ENCODE data around the gene FMO5. TPM values are rescaled to one million over a fixed set of nuclear protein-coding genes. Genes with fewer than 3 reads are reported as not detected.
A peak's percentile ranks its signal among the peaks of the same experiment; 100 is the strongest.

Gene FMO5
- total RNA-seq, 1 donor from 2014 or later: 1.8 TPM

- H3K27me3 Mint-ChIP-seq (ENCODE audit: low read depth): no peaks in the 10 kb centered on the region
- no peak overlapping the region for H3K4me3 Mint-ChIP-seq (ENCODE audit: unreplicated experiment)
- no peaks in the 10 kb centered on the region for H3K36me3 Mint-ChIP-seq (ENCODE audit: low read depth)
- no peak for TF ChIP-seq CTCF (IDR thresholded peaks at IDR 0.05)
- H3K4me1 Mint-ChIP-seq (ENCODE audit: low read depth): peaks cover 16% of the 10 kb centered on the region
- no peak for DNase-seq (ENCODE audit: low spot score)
- H3K27ac Mint-ChIP-seq (ENCODE audit: unreplicated experiment): no peak overlapping the region
- no peaks in the 10 kb centered on the region for H3K9me3 Mint-ChIP-seq (ENCODE audit: low read depth)
Measured at GRCh38 chr1:147214842-147215539, 10.1 kb downstream of the FMO5 start.

DNA sequence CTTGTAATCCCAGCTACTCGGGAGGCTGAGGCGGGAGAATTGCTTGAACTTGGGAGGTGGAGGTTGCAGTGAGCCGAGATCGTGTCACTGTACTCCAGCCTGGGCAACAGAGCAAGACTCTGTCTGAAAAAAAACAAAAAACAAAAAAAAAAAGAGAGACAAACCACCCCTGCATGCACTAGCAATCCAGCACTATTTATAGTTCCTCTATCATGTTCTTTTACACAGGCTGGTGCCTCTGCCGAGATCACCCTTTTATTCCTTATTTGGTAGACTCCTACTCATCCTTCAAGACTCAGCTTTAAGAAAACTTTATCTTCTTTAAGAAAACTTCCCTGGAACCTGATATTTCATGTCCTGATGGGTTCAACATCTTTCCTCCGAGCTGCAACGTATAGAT, 10.8 kb downstream of the FMO5 start:
- no peak for TF ChIP-seq CTCF (IDR thresholded peaks at IDR 0.05)
- Mint-ChIP-seq H3K4me3 (ENCODE audit: unreplicated experiment) (no peak overlapping the region), H3K9me3 (ENCODE audit: low read depth) (no peaks in the 10 kb centered on the region), H3K4me1 (ENCODE audit: low read depth) (peaks cover 16% of the 10 kb centered on the region), H3K27me3 (ENCODE audit: low read depth) (no peaks in the 10 kb centered on the region), H3K27ac (ENCODE audit: unreplicated experiment) (peak overlapping the region; percentile 57), H3K36me3 (ENCODE audit: low read depth) (peaks cover 1% of the 10 kb centered on the region)
- DNase-seq (ENCODE audit: low spot score): no peak

- H3K27ac Mint-ChIP-seq (ENCODE audit: unreplicated experiment): no peak overlapping the region
- no peaks in the 10 kb centered on the region for H3K9me3 Mint-ChIP-seq (ENCODE audit: low read depth)
- no peak for TF ChIP-seq CTCF (IDR thresholded peaks at IDR 0.05)
- no peak overlapping the region for H3K4me3 Mint-ChIP-seq (ENCODE audit: unreplicated experiment)
- no peaks in the 10 kb centered on the region for H3K27me3 Mint-ChIP-seq (ENCODE audit: low read depth)
- DNase-seq (ENCODE audit: low spot score): no peak
- H3K36me3 Mint-ChIP-seq (ENCODE audit: low read depth): peaks cover 1% of the 10 kb centered on the region
- H3K4me1 Mint-ChIP-seq (ENCODE audit: low read depth): peaks cover 16% of the 10 kb centered on the region
Measured at GRCh38 chr1:147213271-147213670, 11.9 kb downstream of the FMO5 start.

- no peak for TF ChIP-seq CTCF (IDR thresholded peaks at IDR 0.05)
- Mint-ChIP-seq H3K27me3 (ENCODE audit: low read depth) (no peaks in the 10 kb centered on the region), H3K36me3 (ENCODE audit: low read depth) (peaks cover 1% of the 10 kb centered on the region), H3K4me3 (ENCODE audit: unreplicated experiment) (no peak overlapping the region), H3K9me3 (ENCODE audit: low read depth) (no peaks in the 10 kb centered on the region), H3K4me1 (ENCODE audit: low read depth) (peaks cover 16% of the 10 kb centered on the region), H3K27ac (ENCODE audit: unreplicated experiment) (no peak overlapping the region)
- DNase-seq (ENCODE audit: low spot score): no peak
Measured at GRCh38 chr1:147211577-147211976, 13.6 kb downstream of the FMO5 start.

- no peaks in the 10 kb centered on the region for H3K27me3 Mint-ChIP-seq (ENCODE audit: low read depth)
- H3K27ac Mint-ChIP-seq (ENCODE audit: unreplicated experiment): no peak overlapping the region
- H3K36me3 Mint-ChIP-seq (ENCODE audit: low read depth): peaks cover 1% of the 10 kb centered on the region
- no peak overlapping the region for H3K4me3 Mint-ChIP-seq (ENCODE audit: unreplicated experiment)
- H3K4me1 Mint-ChIP-seq (ENCODE audit: low read depth): peaks cover 16% of the 10 kb centered on the region
- no peak for TF ChIP-seq CTCF (IDR thresholded peaks at IDR 0.05)
- no peaks in the 10 kb centered on the region for H3K9me3 Mint-ChIP-seq (ENCODE audit: low read depth)
- DNase-seq (ENCODE audit: low spot score): no peak
Measured at GRCh38 chr1:147210987-147211386, 14.2 kb downstream of the FMO5 start.

Data from chondrocyte (in vitro differentiated cells).